Keratinocyte (primary cell): ENCODE results near the gene DCAF8. TPM values are rescaled to one million over a fixed set of nuclear protein-coding genes. Genes with fewer than 3 reads are reported as not detected.

ENCODE experiments used
- DNase-seq: peaks from one replicate; pipeline ENCODE4 v3.0.0-alpha.2; 2011; ENCODE audit warnings: low read depth, missing footprints, low spot score
- FAIRE-seq: peaks from 2 replicates; lab custom pipeline; 2011; peaks lifted over from hg19 to GRCh38; lab: Jason Lieb, UNC
- H2AFZ ChIP-seq: 2 replicates; pipeline ENCODE4 v1.6.0; 2012; ENCODE audit warnings: low read length, control low read depth, inconsistent platforms; ENCODE audit not compliant: control insufficient read depth
- H3K27ac ChIP-seq: 2 replicates; pipeline ENCODE4 v1.5.1; 2011; ENCODE audit warnings: low read length; ENCODE audit not compliant: control insufficient read depth, insufficient read depth
- H3K27me3 ChIP-seq: 3 replicates; pipeline ENCODE4 v1.6.0; 2011; ENCODE audit warnings: low read length; ENCODE audit not compliant: control insufficient read depth, insufficient read depth; ENCODE audit errors: extremely low read depth
- H3K36me3 ChIP-seq, 2 experiments: 2 replicates in 1 of 2; 3 replicates in 1 of 2; pipeline ENCODE4 v1.5.1; 2011; ENCODE audit warnings: low read length in 2 of 2, mild to moderate bottlenecking in 1 of 2; ENCODE audit not compliant: control insufficient read depth in 2 of 2, insufficient read depth in 2 of 2; ENCODE audit errors: extremely low read depth in 1 of 2
- H3K4me1 ChIP-seq: 3 replicates; pipeline ENCODE4 v1.5.1; 2011; ENCODE audit warnings: low read length; ENCODE audit not compliant: control insufficient read depth, insufficient read depth; ENCODE audit errors: extremely low read depth
- H3K4me2 ChIP-seq: 3 replicates; pipeline ENCODE4 v1.6.0; 2011; ENCODE audit warnings: low read depth, low read length; ENCODE audit not compliant: control insufficient read depth, insufficient read depth; ENCODE audit errors: extremely low read depth
- H3K4me3 ChIP-seq, 3 experiments: fragments of 200-600 bp in 1 of 3; sonication (generic) in 1 of 3; 2 replicates in 2 of 3; 3 replicates in 1 of 3; pipeline ENCODE4 v1.5.1; 2011 to 2016; ENCODE audit warnings: low read length in 3 of 3, mild to moderate bottlenecking in 3 of 3, control low read depth in 2 of 3, inconsistent platforms in 1 of 3, low read depth in 1 of 3, mixed read lengths in 1 of 3, mixed run types in 1 of 3, moderate library complexity in 1 of 3; ENCODE audit not compliant: control insufficient read depth in 2 of 3, insufficient read depth in 2 of 3; ENCODE audit errors: extremely low read depth in 1 of 3
- H3K79me2 ChIP-seq: 2 replicates; pipeline ENCODE4 v1.6.0; 2012; ENCODE audit warnings: low read length; ENCODE audit not compliant: control insufficient read depth, insufficient read depth
- H3K9ac ChIP-seq: 3 replicates; pipeline ENCODE4 v1.6.0; 2011; ENCODE audit warnings: low read length; ENCODE audit not compliant: control insufficient read depth, insufficient read depth; ENCODE audit errors: extremely low read depth
- H3K9me1 ChIP-seq: 3 replicates; pipeline ENCODE4 v1.6.0; 2011; ENCODE audit warnings: low read length; ENCODE audit not compliant: control insufficient read depth, insufficient read depth; ENCODE audit errors: extremely low read depth
- H3K9me3 ChIP-seq: 2 replicates; pipeline ENCODE4 v1.5.1; 2012; ENCODE audit warnings: low read depth, low read length; ENCODE audit not compliant: control insufficient read depth
- H4K20me1 ChIP-seq: 3 replicates; pipeline ENCODE4 v1.6.0; 2011; ENCODE audit warnings: low read length; ENCODE audit not compliant: control insufficient read depth, insufficient read depth; ENCODE audit errors: extremely low read depth
- CTCF ChIP-seq, 3 experiments: IDR thresholded peaks in 1 of 3; conservative IDR thresholded peaks in 1 of 3; optimal IDR thresholded peaks in 1 of 3; 2 replicates in 2 of 3; 3 replicates in 1 of 3; pipeline versions ENCODE3 to v1.5.1; 2011; ENCODE audit warnings: low read length in 3 of 3, mild to moderate bottlenecking in 3 of 3, moderate library complexity in 2 of 3, control low read depth in 1 of 3, inconsistent platforms in 1 of 3; ENCODE audit not compliant: insufficient read depth in 2 of 3; ENCODE audit errors: extremely low read depth in 1 of 3
- EZH2 ChIP-seq: IDR thresholded peaks from one replicate; pipeline ENCODE4 v1.6.1; 2012; ENCODE audit warnings: inconsistent platforms, mild to moderate bottlenecking, low read length, moderate library complexity
- dilution Hi-C: fragments of 300-500 bp; cut with MboI; formaldehyde crosslinking; loops from one replicate; pipeline ENCODE4 v1.7.0; 2020; ENCODE audit warnings: low sequenced_read_pairs; ENCODE audit not compliant: extremely low pct_ligation_motif_present
- polyA plus RNA-seq, 5 experiments: library from polyadenylated mRNA; depleted of rRNA in 3 of 5; stranded (reverse) in 3 of 5; stranded (forward) in 1 of 5; unstranded in 1 of 5; fragments of >200 nt; gene quantifications; 1 replicate in 1 of 5; 2 replicates in 3 of 5; 3 replicates in 1 of 5; pipeline versions ENCODE4 v1.2.1 to v1.2.3, GENCODE V29; 2011 to 2012; ENCODE audit warnings: missing spikeins in 2 of 5, low read depth in 1 of 5, low replicate concordance in 1 of 5

DCAF8 gene
- polyA plus RNA-seq, 1 donor (not counting 4 experiments of a cell fraction or from before 2014, with no cell fraction given) = 81.2 TPM

GRCh38 chr1:160166166-160166868 is 96.0 kb downstream of the DCAF8 start:
- no peak overlapping the region for H3K27ac ChIP-seq
- no peaks in the 10 kb centered on the region for H4K20me1 ChIP-seq
- TF ChIP-seq CTCF (optimal IDR thresholded peaks at IDR 0.05 in 1 of 3, IDR thresholded peaks at IDR 0.05 in 1 of 3, conservative IDR thresholded peaks at IDR 0.05 in 1 of 3; ENCODE audit: extremely low read depth in 1 of 3, insufficient read depth in 2 of 3, low read length in 3 of 3) (no peak), EZH2 (no peak)
- FAIRE-seq (no peak), DNase-seq (no peak)
- no peaks in the 10 kb centered on the region for H3K36me3 ChIP-seq
- peaks cover 5% of the 10 kb centered on the region for H3K27me3 ChIP-seq
- peaks cover 4% of the 10 kb centered on the region for H3K4me1 ChIP-seq
- H3K9ac ChIP-seq = no peak overlapping the region
- H3K9me1 ChIP-seq = no peaks in the 10 kb centered on the region
- dilution Hi-C loops = no loop called here
- no peak overlapping the region for H3K4me2 ChIP-seq
- H2AFZ ChIP-seq = no peak overlapping the region
- no peaks in the 10 kb centered on the region for H3K79me2 ChIP-seq
- H3K4me3 ChIP-seq = no peak overlapping the region
- H3K9me3 ChIP-seq = no peaks in the 10 kb centered on the region

Other genes with a start within 250 kb of the DCAF8 start
- gene PIGM, start 230.6 kb downstream of the DCAF8 start, polyA plus RNA-seq = 1.9 to 3.1 TPM (median 3.1 TPM) in 3 replicates
- gene KCNJ10, start 192.4 kb downstream of the DCAF8 start, polyA plus RNA-seq = not detected in 3 replicates
- not detected in 3 replicates for gene KCNJ9, start 181.0 kb downstream of the DCAF8 start, polyA plus RNA-seq
- gene IGSF8, start 163.9 kb downstream of the DCAF8 start, polyA plus RNA-seq = 16.5 to 32.6 TPM (median 20.6 TPM) in 3 replicates
- gene ATP1A2, start 146.8 kb downstream of the DCAF8 start, polyA plus RNA-seq = 0.01 to 0.06 TPM in 2 of 3 replicates, not detected in the other
- not detected in 3 replicates for gene ATP1A4, start 110.9 kb downstream of the DCAF8 start, polyA plus RNA-seq
- gene CASQ1, start 72.0 kb downstream of the DCAF8 start, polyA plus RNA-seq = not detected in 3 replicates
- gene PEA15, start 57.2 kb downstream of the DCAF8 start, polyA plus RNA-seq = 367 to 495 TPM (median 484 TPM) in 3 replicates
- gene PEX19, start 22.6 kb upstream of the DCAF8 start, polyA plus RNA-seq = 40.6 to 48.7 TPM (median 44.3 TPM) in 3 replicates
- 157 to 169 TPM (median 164 TPM) in 3 replicates for gene COPA, start 80.7 kb upstream of the DCAF8 start, polyA plus RNA-seq
- 111 to 150 TPM (median 112 TPM) in 3 replicates for gene NCSTN, start 80.8 kb upstream of the DCAF8 start, polyA plus RNA-seq
- 0.10 to 0.17 TPM (median 0.13 TPM) in 3 replicates for gene NHLH1, start 104.5 kb upstream of the DCAF8 start, polyA plus RNA-seq
- 10.9 to 17.6 TPM (median 11.4 TPM) in 3 replicates for gene VANGL2, start 138.0 kb upstream of the DCAF8 start, polyA plus RNA-seq